ENCODE measurements around the gene GC. TPM values are rescaled to one million over a fixed set of nuclear protein-coding genes. Genes with fewer than 3 reads are reported as not detected.
A peak's percentile ranks its signal among the peaks of the same experiment; 100 is the strongest.

The GC gene
- total RNA-seq, 1 experiment from 2014 or later: not detected

- H3K79me1 ChIP-seq (ENCODE audit: insufficient read depth, low read depth, low read length, poor library complexity, severe bottlenecking): no peaks in the 10 kb centered on the region
- H4K91ac ChIP-seq (ENCODE audit: insufficient read length, low read depth, low read length): no peak overlapping the region
- no peaks in the 10 kb centered on the region for H3K27me3 ChIP-seq (ENCODE audit: insufficient read depth, low read length)
- Mint-ChIP-seq H3K4me3 (no peak overlapping the region), H3K36me3 (ENCODE audit: insufficient read depth in 1 of 3, low read depth in 3 of 3) (no peaks in the 10 kb centered on the region), H3K27ac (no peak overlapping the region), H3K27me3 (ENCODE audit: low read depth) (no peaks in the 10 kb centered on the region), H3K9me3 (no peaks in the 10 kb centered on the region; a peak in 1 of 5 replicates), H3K4me1 (no peaks in the 10 kb centered on the region)
- no peak overlapping the region for H4K5ac ChIP-seq (ENCODE audit: insufficient read length, low read depth, low read length)
- H4K20me1 ChIP-seq (ENCODE audit: control insufficient read depth, insufficient read depth, insufficient read length): no peaks in the 10 kb centered on the region
- no peak overlapping the region for H2BK12ac ChIP-seq (ENCODE audit: insufficient read length, low read depth, low read length)
- no peaks in the 10 kb centered on the region for H3K9me3 ChIP-seq (ENCODE audit: control insufficient read depth, low read depth, low read length)
- H3T11ph ChIP-seq (ENCODE audit: low read length): no peak overlapping the region
- H3K23me2 ChIP-seq (ENCODE audit: insufficient read length, low read depth, low read length, poor library complexity, severe bottlenecking): no peaks in the 10 kb centered on the region
- no peak overlapping the region for H2AK5ac ChIP-seq (ENCODE audit: insufficient read length, low read length)
- no peaks in the 10 kb centered on the region for H3K4me1 ChIP-seq (ENCODE audit: insufficient read depth, low read length)
- no peaks in the 10 kb centered on the region for H3K79me2 ChIP-seq (ENCODE audit: insufficient read depth, low read length)
- H3K9ac ChIP-seq (ENCODE audit: extremely low read depth, insufficient read length, low read length): no peak overlapping the region
- H2AFZ ChIP-seq (ENCODE audit: low read length): no peak overlapping the region
- H3K4me2 ChIP-seq (ENCODE audit: insufficient read depth, insufficient read length, low read length): no peak overlapping the region
- WGBS (ENCODE audit: extremely low coverage, insufficient read length, low lambda C conversion rate): no CpG with 5 or more reads among the region's 1 CpG
- H4K8ac ChIP-seq (replicated peaks; ENCODE audit: insufficient read length, low read depth, low read length): no peak overlapping the region
- H2BK15ac ChIP-seq (ENCODE audit: low read depth, low read length): no peak overlapping the region
- H2BK120ac ChIP-seq (ENCODE audit: low read depth, low read length, poor library complexity, severe bottlenecking): no peak overlapping the region
- no peak overlapping the region for H2BK20ac ChIP-seq (ENCODE audit: low read depth, low read length, poor library complexity, severe bottlenecking)
- no peak for DNase-seq
- TF ChIP-seq, protein P1, sequence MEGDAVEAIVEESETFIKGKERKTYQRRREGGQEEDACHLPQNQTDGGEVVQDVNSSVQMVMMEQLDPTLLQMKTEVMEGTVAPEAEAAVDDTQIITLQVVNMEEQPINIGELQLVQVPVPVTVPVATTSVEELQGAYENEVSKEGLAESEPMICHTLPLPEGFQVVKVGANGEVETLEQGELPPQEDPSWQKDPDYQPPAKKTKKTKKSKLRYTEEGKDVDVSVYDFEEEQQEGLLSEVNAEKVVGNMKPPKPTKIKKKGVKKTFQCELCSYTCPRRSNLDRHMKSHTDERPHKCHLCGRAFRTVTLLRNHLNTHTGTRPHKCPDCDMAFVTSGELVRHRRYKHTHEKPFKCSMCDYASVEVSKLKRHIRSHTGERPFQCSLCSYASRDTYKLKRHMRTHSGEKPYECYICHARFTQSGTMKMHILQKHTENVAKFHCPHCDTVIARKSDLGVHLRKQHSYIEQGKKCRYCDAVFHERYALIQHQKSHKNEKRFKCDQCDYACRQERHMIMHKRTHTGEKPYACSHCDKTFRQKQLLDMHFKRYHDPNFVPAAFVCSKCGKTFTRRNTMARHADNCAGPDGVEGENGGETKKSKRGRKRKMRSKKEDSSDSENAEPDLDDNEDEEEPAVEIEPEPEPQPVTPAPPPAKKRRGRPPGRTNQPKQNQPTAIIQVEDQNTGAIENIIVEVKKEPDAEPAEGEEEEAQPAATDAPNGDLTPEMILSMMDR (conservative IDR thresholded peaks at IDR 0.05): peak; percentile 58; the same call in 2 of the 3 replicates
- no peak overlapping the region for H3K14ac ChIP-seq (ENCODE audit: insufficient read depth, low read length)
- H3K4ac ChIP-seq (ENCODE audit: low read depth, low read length): no peak overlapping the region
- H3K23ac ChIP-seq (ENCODE audit: insufficient read length, low read depth, low read length): no peak overlapping the region
- no peak overlapping the region for H3K18ac ChIP-seq (ENCODE audit: insufficient read length, low read depth, low read length)
- no peak overlapping the region for H3K27ac ChIP-seq (ENCODE audit: insufficient read length, low read depth, low read length)
- H3K56ac ChIP-seq (ENCODE audit: insufficient read length, low read depth, low read length): no peak overlapping the region
- no peak overlapping the region for H2BK5ac ChIP-seq (ENCODE audit: insufficient read length, low read length)
Measured at GRCh38 chr4:71709961-71710360, 73.9 kb downstream of the GC start.
